Mesothelial cell of epicardium (in vitro differentiated cells): ENCODE data around the gene MYOZ3. TPM values are rescaled to one million over a fixed set of nuclear protein-coding genes. Genes with fewer than 3 reads are reported as not detected.

Experiments
- DNase-seq, 2 experiments: peaks; one replicate each; pipeline ENCODE4 v3.0.0; 2021; ENCODE audit warnings: low spot score in 2 of 2; ENCODE audit not compliant: unreplicated experiment in 2 of 2
- H3K27ac Mint-ChIP-seq: 2 replicates; pipeline ENCODE4 v1.8.0; 2021; ENCODE audit warnings: mixed read lengths
- H3K27me3 Mint-ChIP-seq: 2 replicates; pipeline ENCODE4 v1.8.0; 2021; ENCODE audit warnings: low read depth, mixed read lengths
- H3K36me3 Mint-ChIP-seq: 2 replicates; pipeline ENCODE4 v1.8.0; 2021; ENCODE audit warnings: mixed read lengths
- H3K4me1 Mint-ChIP-seq: 2 replicates; pipeline ENCODE4 v1.8.0; 2021; ENCODE audit warnings: mixed read lengths
- H3K4me3 Mint-ChIP-seq: 2 replicates; pipeline ENCODE4 v1.8.0; 2021; ENCODE audit warnings: mild to moderate bottlenecking, moderate library complexity, mixed read lengths
- H3K9me3 Mint-ChIP-seq: 2 replicates; pipeline ENCODE4 v1.8.0; 2021; ENCODE audit warnings: mixed read lengths
- CTCF ChIP-seq: fragments of 200-600 bp; sonication (generic); IDR thresholded peaks from one replicate; pipeline ENCODE4 v1.5.0; 2021; ENCODE audit warnings: antibody characterized with exemption; ENCODE audit not compliant: unreplicated experiment
- total RNA-seq: library from RNA; stranded (reverse); gene quantifications from 3 replicates; pipeline ENCODE4 v1.2.1, GENCODE V29; 2021

MYOZ3 gene
- total RNA-seq, 1 donor from 2014 or later: 8.5 TPM

- Mint-ChIP-seq H3K27me3 (no peaks in the 10 kb centered on the region), H3K4me3 (peak overlapping the region; percentile 44), H3K9me3 (no peaks in the 10 kb centered on the region), H3K27ac (peak overlapping the region; percentile 88), H3K4me1 (peaks cover 56% of the 10 kb centered on the region), H3K36me3 (peaks cover 17% of the 10 kb centered on the region)
- DNase-seq: no peak
- TF ChIP-seq CTCF: no peak
Measured at GRCh38 chr5:150645070-150645700, 15.9 kb upstream of the MYOZ3 start.

- TF ChIP-seq CTCF: no peak
- Mint-ChIP-seq H3K4me1 (peaks cover 51% of the 10 kb centered on the region), H3K36me3 (peaks cover 20% of the 10 kb centered on the region), H3K27ac (peak overlapping the region; percentile 72), H3K27me3 (no peaks in the 10 kb centered on the region), H3K4me3 (no peak overlapping the region), H3K9me3 (no peaks in the 10 kb centered on the region)
- DNase-seq: no peak
Measured at GRCh38 chr5:150647275-150648251, 13.5 kb upstream of the MYOZ3 start.

- DNase-seq: no peak
- H3K27ac Mint-ChIP-seq: peak overlapping the region; percentile 30
- no peaks in the 10 kb centered on the region for H3K9me3 Mint-ChIP-seq
- H3K4me1 Mint-ChIP-seq: peaks cover 49% of the 10 kb centered on the region
- H3K27me3 Mint-ChIP-seq: no peaks in the 10 kb centered on the region
- peaks cover 24% of the 10 kb centered on the region for H3K36me3 Mint-ChIP-seq
- no peak overlapping the region for H3K4me3 Mint-ChIP-seq
- TF ChIP-seq CTCF: no peak
Measured at GRCh38 chr5:150648294-150649107, 12.6 kb upstream of the MYOZ3 start.

GRCh38 chr5:150649108-150650020, 11.7 kb upstream of the MYOZ3 start:
- DNase-seq: no peak
- TF ChIP-seq CTCF: no peak
- Mint-ChIP-seq H3K4me3 (no peak overlapping the region), H3K27me3 (no peaks in the 10 kb centered on the region), H3K36me3 (peaks cover 24% of the 10 kb centered on the region), H3K4me1 (peaks cover 44% of the 10 kb centered on the region), H3K27ac (no peak overlapping the region), H3K9me3 (no peaks in the 10 kb centered on the region)
